Astrocyte (in vitro differentiated cells and primary cell): ENCODE results near the gene MZT1. TPM values are rescaled to one million over a fixed set of nuclear protein-coding genes. Genes with fewer than 3 reads are reported as not detected.
"Not testable (repeated sequence)": the region's sequence is repeated elsewhere in the genome, so short reads cannot be mapped to it uniquely, and the experiment has no call there.

Source experiments
- DNase-seq: peaks from one replicate; pipeline ENCODE4 v3.0.0-alpha.2; 2010; ENCODE audit warnings: low read depth
- FAIRE-seq: peaks from 2 replicates; lab custom pipeline; 2011; peaks lifted over from hg19 to GRCh38; lab: Jason Lieb, UNC
- H2AFZ ChIP-seq: 2 replicates; pipeline ENCODE4 v1.6.0; 2012; ENCODE audit warnings: low read depth, low read length, inconsistent platforms
- H3K27ac ChIP-seq: 2 replicates; pipeline ENCODE4 v1.5.1; 2011; ENCODE audit warnings: low read depth, low read length, inconsistent platforms
- H3K27me3 ChIP-seq: 2 replicates; pipeline ENCODE4 v1.6.0; 2011; ENCODE audit warnings: low read length, inconsistent platforms; ENCODE audit not compliant: insufficient read depth
- H3K36me3 ChIP-seq: 2 replicates; pipeline ENCODE4 v1.5.1; 2011; ENCODE audit warnings: low read length, inconsistent platforms; ENCODE audit not compliant: insufficient read depth
- H3K4me1 ChIP-seq: 2 replicates; pipeline ENCODE4 v1.5.1; 2011; ENCODE audit warnings: low read length, inconsistent platforms; ENCODE audit not compliant: insufficient read depth
- H3K4me2 ChIP-seq: 2 replicates; pipeline ENCODE4 v1.6.0; 2012; ENCODE audit warnings: low read length, inconsistent platforms
- H3K4me3 ChIP-seq: 2 replicates; pipeline ENCODE4 v1.5.1; 2011; ENCODE audit warnings: low read depth, mild to moderate bottlenecking, low read length, inconsistent platforms; ENCODE audit not compliant: insufficient read depth
- H3K79me2 ChIP-seq: 2 replicates; pipeline ENCODE4 v1.6.0; 2012; ENCODE audit warnings: mild to moderate bottlenecking, low read length, inconsistent platforms; ENCODE audit not compliant: insufficient read depth
- H3K9ac ChIP-seq: 2 replicates; pipeline ENCODE4 v1.6.0; 2012; ENCODE audit warnings: mild to moderate bottlenecking, low read length, inconsistent platforms
- H3K9me3 ChIP-seq: 2 replicates; pipeline ENCODE4 v1.5.1; 2012; ENCODE audit warnings: low read depth, mild to moderate bottlenecking, low read length, inconsistent platforms; ENCODE audit not compliant: insufficient read depth
- H4K20me1 ChIP-seq: 2 replicates; pipeline ENCODE4 v1.6.0; 2012; ENCODE audit warnings: low read length, inconsistent platforms; ENCODE audit not compliant: insufficient read depth
- H3K27ac Mint-ChIP-seq: one replicate; pipeline ENCODE4 v1.8.0; 2021; ENCODE audit warnings: mild to moderate bottlenecking, mixed read lengths; ENCODE audit not compliant: unreplicated experiment
- H3K27me3 Mint-ChIP-seq: one replicate; pipeline ENCODE4 v1.8.0; 2021; ENCODE audit warnings: low read depth, mixed read lengths; ENCODE audit not compliant: unreplicated experiment
- H3K36me3 Mint-ChIP-seq: one replicate; pipeline ENCODE4 v1.8.0; 2021; ENCODE audit warnings: low read depth, mixed read lengths; ENCODE audit not compliant: unreplicated experiment
- H3K4me1 Mint-ChIP-seq: one replicate; pipeline ENCODE4 v1.8.0; 2021; ENCODE audit warnings: low read depth, mixed read lengths; ENCODE audit not compliant: unreplicated experiment
- H3K4me3 Mint-ChIP-seq: one replicate; pipeline ENCODE4 v1.8.0; 2021; ENCODE audit warnings: mild to moderate bottlenecking, moderate library complexity, mixed read lengths; ENCODE audit not compliant: unreplicated experiment
- H3K9me3 Mint-ChIP-seq: one replicate; pipeline ENCODE4 v1.8.0; 2021; ENCODE audit warnings: mild to moderate bottlenecking, mixed read lengths; ENCODE audit not compliant: unreplicated experiment
- CTCF ChIP-seq: IDR thresholded peaks from 2 replicates; pipeline ENCODE4 v1.5.1; 2011; ENCODE audit warnings: low read depth, mild to moderate bottlenecking, inconsistent platforms, low read length, moderate library complexity; ENCODE audit not compliant: insufficient read depth
- EZH2 ChIP-seq: IDR thresholded peaks from 2 replicates; pipeline ENCODE4 v1.6.1; 2012; ENCODE audit warnings: mild to moderate bottlenecking, low read length, inconsistent platforms; ENCODE audit not compliant: insufficient read depth
- total RNA-seq: library from RNA; stranded (reverse); gene quantifications from 2 replicates; pipeline ENCODE4 v1.2.1, GENCODE V29; 2021

The MZT1 gene
- total RNA-seq, 1 donor from 2014 or later, result 13.5 TPM

GRCh38 chr13:72726726-72727416, 558 bp downstream of the MZT1 start:
- H3K9me3 ChIP-seq, result no peaks in the 10 kb centered on the region
- no peaks in the 10 kb centered on the region for H3K27me3 ChIP-seq
- no peaks in the 10 kb centered on the region for H3K36me3 Mint-ChIP-seq
- H3K27ac ChIP-seq, result peak overlapping the region; percentile 75
- peak overlapping the region; percentile 94 for H3K4me2 ChIP-seq
- peak overlapping the region; percentile 92 for H2AFZ ChIP-seq
- no peaks in the 10 kb centered on the region for H3K27me3 Mint-ChIP-seq
- H4K20me1 ChIP-seq, result peaks cover 11% of the 10 kb centered on the region
- peak overlapping the region; percentile 88 for H3K9ac ChIP-seq
- TF ChIP-seq CTCF (no peak), EZH2 (no peak)
- no peaks in the 10 kb centered on the region for H3K9me3 Mint-ChIP-seq
- FAIRE-seq (no peak), DNase-seq (no peak)
- peak overlapping the region; percentile 98 for H3K4me3 Mint-ChIP-seq
- H3K4me3 ChIP-seq, result peak overlapping the region; percentile 88
- peak overlapping the region; percentile 47 for H3K27ac Mint-ChIP-seq
- peaks cover 2% of the 10 kb centered on the region for H3K36me3 ChIP-seq
- H3K79me2 ChIP-seq, result peaks cover 86% of the 10 kb centered on the region
- H3K4me1 Mint-ChIP-seq, result peaks cover 9% of the 10 kb centered on the region
- peaks cover 3% of the 10 kb centered on the region for H3K4me1 ChIP-seq

- H3K9ac ChIP-seq, H2AFZ ChIP-seq, H3K27ac Mint-ChIP-seq: not testable (repeated sequence)
Observed at GRCh38 chr13:72726185-72726584, 1.2 kb downstream of the MZT1 start.

GRCh38 chr13:72716776-72717175, 10.7 kb downstream of the MZT1 start:
- Mint-ChIP-seq H3K4me3 (no peak overlapping the region), H3K27me3 (no peaks in the 10 kb centered on the region), H3K4me1 (no peaks in the 10 kb centered on the region), H3K9me3 (no peaks in the 10 kb centered on the region), H3K27ac (no peak overlapping the region), H3K36me3 (peaks cover 21% of the 10 kb centered on the region)
- no peaks in the 10 kb centered on the region for H3K4me1 ChIP-seq
- no peaks in the 10 kb centered on the region for H3K27me3 ChIP-seq
- H3K4me2 ChIP-seq, result no peak overlapping the region
- H3K36me3 ChIP-seq, result peaks cover 11% of the 10 kb centered on the region
- no peak overlapping the region for H3K27ac ChIP-seq
- TF ChIP-seq EZH2 (no peak), CTCF (no peak)
- DNase-seq (no peak), FAIRE-seq (no peak)
- H3K4me3 ChIP-seq, result no peak overlapping the region
- no peak overlapping the region for H2AFZ ChIP-seq
- H3K79me2 ChIP-seq, result peaks cover 93% of the 10 kb centered on the region
- H3K9me3 ChIP-seq, result no peaks in the 10 kb centered on the region
- peaks cover 10% of the 10 kb centered on the region for H4K20me1 ChIP-seq
- H3K9ac ChIP-seq, result no peak overlapping the region

More at GRCh38 chr13:72726185-72726584, 1.2 kb downstream of the MZT1 start:
- Histone ChIP-seq H3K79me2 (peaks cover 89% of the 10 kb centered on the region), H4K20me1 (peaks cover 15% of the 10 kb centered on the region), H3K4me2 (peak overlapping the region; percentile 94), H3K4me3 (peak overlapping the region; percentile 88)
- DNase-seq, H3K4me1 Mint-ChIP-seq, FAIRE-seq, H3K9me3 Mint-ChIP-seq, H3K27me3 Mint-ChIP-seq, H3K27me3 ChIP-seq, H3K9me3 ChIP-seq, H3K36me3 ChIP-seq, H3K27ac ChIP-seq, H3K36me3 Mint-ChIP-seq, H3K4me1 ChIP-seq: not testable (repeated sequence)
- peak overlapping the region; percentile 98 for H3K4me3 Mint-ChIP-seq
